ENCODE data around the gene IGSF22.

IGSF22 gene

DNA sequence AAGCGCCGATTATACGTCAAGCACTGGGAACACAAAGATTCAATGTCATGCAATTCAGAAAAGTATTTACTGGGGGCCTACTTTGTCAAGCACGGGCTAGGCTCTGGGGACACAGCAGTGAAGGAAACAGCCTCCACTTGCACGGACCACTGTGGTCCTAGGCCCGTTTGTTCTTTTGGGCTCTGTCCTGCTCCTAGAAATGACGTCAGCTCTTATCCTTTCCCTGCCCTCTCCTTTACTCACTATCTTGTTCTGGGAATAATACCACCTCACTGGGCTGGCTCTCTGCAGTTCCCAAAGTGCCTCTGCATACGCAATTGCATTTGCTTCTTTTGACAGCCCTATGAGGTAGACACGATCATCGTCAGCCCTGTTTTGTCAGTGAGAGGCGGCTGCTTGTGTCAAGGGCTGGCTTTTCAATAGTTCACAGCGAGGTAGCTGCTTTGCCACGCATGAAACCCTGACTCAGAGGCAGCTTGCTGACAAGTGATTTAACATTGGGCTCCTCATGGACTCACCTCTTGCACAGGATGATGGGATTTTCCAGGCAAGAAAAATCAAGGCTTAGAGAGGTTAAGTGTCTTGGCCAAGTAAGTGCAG, 22.9 kb upstream of the IGSF22 start:
- H3K36me3 ChIP-seq (ENCODE audit: control insufficient read depth in 5 of 5, insufficient read depth in 5 of 5, low read length in 5 of 5), result no peaks in the 10 kb centered on the region
- no peak overlapping the region for H3K27ac ChIP-seq (ENCODE audit: low read depth, low read length)
- no peak overlapping the region for H3K9ac ChIP-seq (ENCODE audit: low read length in 5 of 5)
- peaks cover 0 to 8% (median 5%) of the 10 kb centered on the region in 5 donors for H3K4me1 ChIP-seq (ENCODE audit: control insufficient read depth in 5 of 5, insufficient read depth in 5 of 5, low read length in 5 of 5)
- no peaks in the 10 kb centered on the region for H3K27me3 ChIP-seq (ENCODE audit: control insufficient read depth in 5 of 5, insufficient read depth in 4 of 5, low read length in 5 of 5)
- no peaks in the 10 kb centered on the region for H3K9me3 ChIP-seq (ENCODE audit: control insufficient read depth in 5 of 5, low read length in 5 of 5)
- no peak overlapping the region for H3K4me3 ChIP-seq (ENCODE audit: low read depth in 1 of 5, low read length in 5 of 5)

DNA sequence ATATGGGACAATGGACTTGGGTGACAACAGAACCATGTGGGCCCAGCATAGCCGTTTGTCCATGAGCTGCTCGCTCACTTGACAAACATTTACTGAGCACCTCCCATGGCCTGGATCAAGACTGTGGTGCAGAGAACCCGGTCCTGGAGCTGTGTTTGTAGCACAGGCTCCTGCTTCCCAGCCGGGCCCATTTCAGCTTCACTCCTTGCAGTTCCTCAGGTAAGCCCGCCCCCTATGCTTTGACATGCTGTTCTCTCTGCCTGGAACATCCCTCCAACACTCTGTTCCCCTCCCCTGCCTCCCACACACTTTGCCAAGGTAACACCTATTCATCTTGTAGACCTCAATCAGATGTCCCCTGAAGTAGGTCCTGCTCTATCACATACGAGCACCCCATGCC, 19.3 kb upstream of the IGSF22 start:
- H3K36me3 ChIP-seq (ENCODE audit: control insufficient read depth in 5 of 5, insufficient read depth in 5 of 5, low read length in 5 of 5), result no peaks in the 10 kb centered on the region
- no peaks in the 10 kb centered on the region for H3K9me3 ChIP-seq (ENCODE audit: control insufficient read depth in 5 of 5, low read length in 5 of 5)
- H3K9ac ChIP-seq (ENCODE audit: low read length in 5 of 5), result no peak overlapping the region
- H3K27ac ChIP-seq (ENCODE audit: low read depth, low read length), result no peak overlapping the region
- no peak overlapping the region for H3K4me3 ChIP-seq (ENCODE audit: low read depth in 1 of 5, low read length in 5 of 5)
- H3K27me3 ChIP-seq (ENCODE audit: control insufficient read depth in 5 of 5, insufficient read depth in 4 of 5, low read length in 5 of 5), result no peaks in the 10 kb centered on the region
- H3K4me1 ChIP-seq (ENCODE audit: control insufficient read depth in 5 of 5, insufficient read depth in 5 of 5, low read length in 5 of 5), result peaks cover 0 to 8% (median 5%) of the 10 kb centered on the region in 5 donors

DNA sequence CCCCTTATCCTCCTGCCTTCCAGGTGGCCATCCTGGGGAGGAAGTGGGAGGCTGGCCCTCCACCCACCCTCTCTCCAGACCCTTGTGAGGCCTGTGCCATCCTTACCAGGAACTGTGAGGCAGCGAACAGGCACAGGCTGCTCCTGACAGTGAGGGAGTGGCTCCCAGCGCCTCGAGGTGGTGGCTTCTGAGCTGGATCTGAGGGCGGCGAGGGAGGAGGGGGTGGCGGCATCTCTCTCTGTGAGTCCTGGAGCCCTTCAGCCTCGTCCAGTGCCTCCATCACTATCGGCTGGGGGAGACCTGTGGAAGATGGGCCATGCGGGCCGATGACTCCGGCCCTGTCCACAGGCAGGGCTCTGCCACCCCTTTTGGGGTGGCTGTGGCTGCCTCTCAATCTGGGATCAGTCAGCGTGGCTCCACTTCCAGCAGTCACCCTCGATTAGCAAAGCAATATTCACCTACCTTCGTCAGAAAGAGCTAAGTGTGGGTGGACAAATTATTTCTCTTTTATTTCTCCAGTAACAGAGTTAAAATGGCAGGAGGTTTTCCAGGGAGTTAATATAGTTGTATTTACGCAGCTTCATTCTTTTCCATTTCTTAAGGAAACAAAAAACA, 18.0 kb upstream of the IGSF22 start:
- H3K9ac ChIP-seq (ENCODE audit: low read length in 5 of 5), result no peak overlapping the region
- H3K36me3 ChIP-seq (ENCODE audit: control insufficient read depth in 5 of 5, insufficient read depth in 5 of 5, low read length in 5 of 5), result no peaks in the 10 kb centered on the region
- H3K4me3 ChIP-seq (ENCODE audit: low read depth in 1 of 5, low read length in 5 of 5), result no peak overlapping the region
- H3K27me3 ChIP-seq (ENCODE audit: control insufficient read depth in 5 of 5, insufficient read depth in 4 of 5, low read length in 5 of 5), result no peaks in the 10 kb centered on the region
- no peaks in the 10 kb centered on the region for H3K9me3 ChIP-seq (ENCODE audit: control insufficient read depth in 5 of 5, low read length in 5 of 5)
- no peak overlapping the region for H3K27ac ChIP-seq (ENCODE audit: low read depth, low read length)
- no peaks in the 10 kb centered on the region for H3K4me1 ChIP-seq (ENCODE audit: control insufficient read depth in 5 of 5, insufficient read depth in 5 of 5, low read length in 5 of 5)

DNA sequence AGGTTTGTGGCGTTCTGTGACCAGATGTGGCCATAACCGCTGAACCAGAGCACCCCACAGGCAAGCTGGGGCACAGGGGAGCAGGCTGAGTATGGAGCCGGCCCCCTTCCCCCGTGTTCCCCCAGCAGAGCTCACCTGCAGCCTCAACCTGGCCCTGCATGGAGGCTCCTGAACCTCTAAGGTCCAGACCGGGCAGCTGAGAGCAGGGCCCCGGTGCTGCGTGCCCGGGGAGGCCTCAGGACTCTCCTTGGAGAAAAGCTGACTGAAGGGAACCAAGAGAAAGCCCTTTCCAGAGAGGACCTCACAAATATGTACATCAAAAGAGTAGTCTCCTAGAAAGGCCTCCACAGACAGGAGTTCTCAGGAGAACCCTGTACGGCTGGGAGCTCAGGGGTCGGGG, 17.4 kb upstream of the IGSF22 start:
- Histone ChIP-seq H3K4me1 (ENCODE audit: control insufficient read depth in 5 of 5, insufficient read depth in 5 of 5, low read length in 5 of 5) (no peaks in the 10 kb centered on the region), H3K4me3 (ENCODE audit: low read depth in 1 of 5, low read length in 5 of 5) (no peak overlapping the region), H3K9me3 (ENCODE audit: control insufficient read depth in 5 of 5, low read length in 5 of 5) (no peaks in the 10 kb centered on the region), H3K27me3 (ENCODE audit: control insufficient read depth in 5 of 5, insufficient read depth in 4 of 5, low read length in 5 of 5) (no peaks in the 10 kb centered on the region), H3K9ac (ENCODE audit: low read length in 5 of 5) (no peak overlapping the region), H3K27ac (ENCODE audit: low read depth, low read length) (no peak overlapping the region), H3K36me3 (ENCODE audit: control insufficient read depth in 5 of 5, insufficient read depth in 5 of 5, low read length in 5 of 5) (no peaks in the 10 kb centered on the region)

DNA sequence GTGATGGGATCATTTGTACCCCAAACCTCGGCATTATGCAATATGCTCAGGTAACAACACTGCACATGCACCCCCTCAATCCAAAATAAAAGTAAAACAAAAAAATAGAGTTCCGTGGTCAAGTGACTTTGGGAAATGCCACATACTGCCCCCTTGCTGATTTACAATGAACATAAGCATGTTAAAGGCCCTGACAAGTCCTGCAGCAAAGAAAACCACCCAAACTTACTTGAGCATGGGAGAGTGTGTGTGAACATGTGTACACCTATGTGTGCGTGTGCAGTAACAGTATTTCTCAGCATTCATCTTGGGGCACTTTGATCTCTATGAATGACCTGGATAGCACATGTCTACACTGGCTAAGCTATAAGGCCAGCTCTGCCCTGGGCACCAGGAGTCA, 15.8 kb upstream of the IGSF22 start:
- no peak overlapping the region for H3K9ac ChIP-seq (ENCODE audit: low read length in 5 of 5)
- no peaks in the 10 kb centered on the region for H3K9me3 ChIP-seq (ENCODE audit: control insufficient read depth in 5 of 5, low read length in 5 of 5)
- no peaks in the 10 kb centered on the region for H3K4me1 ChIP-seq (ENCODE audit: control insufficient read depth in 5 of 5, insufficient read depth in 5 of 5, low read length in 5 of 5)
- no peaks in the 10 kb centered on the region for H3K36me3 ChIP-seq (ENCODE audit: control insufficient read depth in 5 of 5, insufficient read depth in 5 of 5, low read length in 5 of 5)
- no peak overlapping the region for H3K4me3 ChIP-seq (ENCODE audit: low read depth in 1 of 5, low read length in 5 of 5)
- peaks cover 0 to under 1% (median 0%) of the 10 kb centered on the region in 5 donors for H3K27me3 ChIP-seq (ENCODE audit: control insufficient read depth in 5 of 5, insufficient read depth in 4 of 5, low read length in 5 of 5)
- H3K27ac ChIP-seq (ENCODE audit: low read depth, low read length), result no peak overlapping the region

DNA sequence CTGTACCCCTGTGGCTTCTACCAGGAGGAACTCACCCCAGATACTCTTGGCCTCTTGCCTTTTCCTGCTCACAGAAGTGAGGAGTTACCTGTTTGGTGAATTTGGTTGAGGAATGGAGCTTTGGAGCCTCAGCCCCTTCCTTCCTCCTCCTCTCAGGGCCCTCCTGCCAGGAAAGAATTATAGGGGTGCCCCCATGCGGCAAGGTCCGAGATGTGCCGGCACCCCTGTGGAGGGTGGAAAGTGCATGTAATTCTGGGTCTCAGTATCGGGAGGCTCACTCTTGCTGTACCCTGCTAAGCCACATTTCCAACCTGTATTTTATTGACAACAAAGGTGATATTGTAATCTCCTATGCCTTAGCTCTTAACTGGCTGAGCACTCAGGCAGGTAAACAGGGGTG, 13.7 kb upstream of the IGSF22 start:
- no peaks in the 10 kb centered on the region for H3K36me3 ChIP-seq (ENCODE audit: control insufficient read depth in 5 of 5, insufficient read depth in 5 of 5, low read length in 5 of 5)
- peaks cover 0 to 3% (median 0%) of the 10 kb centered on the region in 5 donors for H3K27me3 ChIP-seq (ENCODE audit: control insufficient read depth in 5 of 5, insufficient read depth in 4 of 5, low read length in 5 of 5)
- H3K9me3 ChIP-seq (ENCODE audit: control insufficient read depth in 5 of 5, low read length in 5 of 5), result no peaks in the 10 kb centered on the region
- H3K4me1 ChIP-seq (ENCODE audit: control insufficient read depth in 5 of 5, insufficient read depth in 5 of 5, low read length in 5 of 5), result no peaks in the 10 kb centered on the region
- no peak overlapping the region for H3K9ac ChIP-seq (ENCODE audit: low read length in 5 of 5)
- H3K4me3 ChIP-seq (ENCODE audit: low read depth in 1 of 5, low read length in 5 of 5), result no peak overlapping the region
- no peak overlapping the region for H3K27ac ChIP-seq (ENCODE audit: low read depth, low read length)

DNA sequence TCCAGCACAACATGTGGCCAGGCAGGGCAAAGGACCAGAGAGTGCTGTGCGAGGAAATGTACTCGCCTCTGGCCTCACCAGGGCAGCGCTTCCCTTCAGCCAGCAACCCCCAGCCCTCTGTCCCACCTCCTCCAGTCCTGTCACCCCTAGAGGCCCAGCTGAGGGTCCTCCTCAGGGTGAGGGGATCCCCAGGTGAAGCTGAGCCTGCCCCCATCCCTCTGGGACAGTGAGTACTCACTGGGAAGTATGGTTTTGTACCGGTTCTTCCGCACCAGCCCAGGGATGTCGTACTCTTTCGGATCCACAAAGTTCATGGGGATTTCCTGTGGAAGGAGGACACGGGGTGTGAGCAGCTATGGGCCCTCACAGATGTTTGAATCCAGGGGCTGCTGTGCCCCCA, 11.7 kb upstream of the IGSF22 start:
- H3K27ac ChIP-seq (ENCODE audit: low read depth, low read length), result no peak overlapping the region
- no peaks in the 10 kb centered on the region for H3K36me3 ChIP-seq (ENCODE audit: control insufficient read depth in 5 of 5, insufficient read depth in 5 of 5, low read length in 5 of 5)
- H3K9ac ChIP-seq (ENCODE audit: low read length in 5 of 5), result no peak overlapping the region
- H3K4me1 ChIP-seq (ENCODE audit: control insufficient read depth in 5 of 5, insufficient read depth in 5 of 5, low read length in 5 of 5), result no peaks in the 10 kb centered on the region
- no peaks in the 10 kb centered on the region for H3K9me3 ChIP-seq (ENCODE audit: control insufficient read depth in 5 of 5, low read length in 5 of 5)
- peaks cover 0 to 3% (median 0%) of the 10 kb centered on the region in 5 donors for H3K27me3 ChIP-seq (ENCODE audit: control insufficient read depth in 5 of 5, insufficient read depth in 4 of 5, low read length in 5 of 5)
- H3K4me3 ChIP-seq (ENCODE audit: low read depth in 1 of 5, low read length in 5 of 5), result no peak overlapping the region

DNA sequence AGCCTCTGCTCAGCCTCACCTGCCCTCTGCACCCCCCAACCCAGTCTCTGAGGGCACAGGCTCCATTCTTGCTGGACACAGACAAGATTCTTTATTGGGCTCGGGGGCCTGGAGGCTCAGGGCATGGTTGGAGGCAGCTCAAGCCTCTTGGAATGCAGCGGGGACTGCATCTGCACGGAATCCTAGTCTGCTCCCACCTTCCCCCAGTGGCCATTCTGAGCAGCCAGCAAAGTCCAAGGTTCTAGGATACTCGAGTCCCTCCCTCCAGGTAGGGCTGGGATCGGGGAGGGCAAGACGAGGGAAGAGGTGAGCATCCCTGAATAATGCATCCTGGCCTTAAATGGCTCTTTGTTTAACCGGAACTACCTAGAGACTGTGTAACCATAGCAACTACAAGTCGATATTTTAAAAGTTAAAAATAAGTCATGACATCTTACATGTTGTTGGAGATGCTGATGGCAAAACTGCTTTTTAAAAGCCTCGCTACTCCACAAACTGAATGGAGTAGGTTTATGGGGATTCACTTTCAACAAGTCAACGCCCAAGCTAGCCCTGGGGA, 10.7 kb upstream of the IGSF22 start:
- Histone ChIP-seq H3K9ac (ENCODE audit: low read length in 5 of 5) (no peak overlapping the region), H3K36me3 (ENCODE audit: control insufficient read depth in 5 of 5, insufficient read depth in 5 of 5, low read length in 5 of 5) (no peaks in the 10 kb centered on the region), H3K27me3 (ENCODE audit: control insufficient read depth in 5 of 5, insufficient read depth in 4 of 5, low read length in 5 of 5) (peaks cover 0 to 3% (median 0%) of the 10 kb centered on the region in 5 donors), H3K4me3 (ENCODE audit: low read depth in 1 of 5, low read length in 5 of 5) (no peak overlapping the region), H3K4me1 (ENCODE audit: control insufficient read depth in 5 of 5, insufficient read depth in 5 of 5, low read length in 5 of 5) (no peaks in the 10 kb centered on the region), H3K27ac (ENCODE audit: low read depth, low read length) (no peak overlapping the region), H3K9me3 (ENCODE audit: control insufficient read depth in 5 of 5, low read length in 5 of 5) (no peaks in the 10 kb centered on the region)

DNA sequence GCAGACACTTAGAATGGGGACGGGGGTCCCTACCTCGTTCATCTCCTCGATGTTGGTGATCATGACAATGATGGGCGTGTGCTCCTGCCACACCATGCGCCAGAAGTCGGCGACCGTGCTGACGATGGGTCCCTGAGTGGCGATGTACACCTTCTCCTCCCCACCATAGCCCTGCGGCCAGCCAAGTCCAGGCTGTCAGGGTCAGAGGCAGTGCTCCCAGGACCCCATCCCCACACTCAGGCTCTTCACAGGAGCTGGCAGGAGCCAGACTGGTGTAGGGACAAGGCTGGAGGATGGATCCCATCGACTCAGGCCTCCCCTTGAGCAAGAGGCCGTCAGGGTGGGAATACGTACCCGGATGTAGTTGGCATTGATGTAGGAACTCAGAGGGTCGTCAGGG, 7.2 kb upstream of the IGSF22 start:
- Histone ChIP-seq H3K4me3 (ENCODE audit: low read depth in 1 of 5, low read length in 5 of 5) (no peak overlapping the region), H3K4me1 (ENCODE audit: control insufficient read depth in 5 of 5, insufficient read depth in 5 of 5, low read length in 5 of 5) (no peaks in the 10 kb centered on the region), H3K9me3 (ENCODE audit: control insufficient read depth in 5 of 5, low read length in 5 of 5) (no peaks in the 10 kb centered on the region), H3K27ac (ENCODE audit: low read depth, low read length) (no peak overlapping the region), H3K9ac (ENCODE audit: low read length in 5 of 5) (no peak overlapping the region), H3K27me3 (ENCODE audit: control insufficient read depth in 5 of 5, insufficient read depth in 4 of 5, low read length in 5 of 5) (peaks cover 0 to 3% (median 0%) of the 10 kb centered on the region in 5 donors), H3K36me3 (ENCODE audit: control insufficient read depth in 5 of 5, insufficient read depth in 5 of 5, low read length in 5 of 5) (no peaks in the 10 kb centered on the region)

DNA sequence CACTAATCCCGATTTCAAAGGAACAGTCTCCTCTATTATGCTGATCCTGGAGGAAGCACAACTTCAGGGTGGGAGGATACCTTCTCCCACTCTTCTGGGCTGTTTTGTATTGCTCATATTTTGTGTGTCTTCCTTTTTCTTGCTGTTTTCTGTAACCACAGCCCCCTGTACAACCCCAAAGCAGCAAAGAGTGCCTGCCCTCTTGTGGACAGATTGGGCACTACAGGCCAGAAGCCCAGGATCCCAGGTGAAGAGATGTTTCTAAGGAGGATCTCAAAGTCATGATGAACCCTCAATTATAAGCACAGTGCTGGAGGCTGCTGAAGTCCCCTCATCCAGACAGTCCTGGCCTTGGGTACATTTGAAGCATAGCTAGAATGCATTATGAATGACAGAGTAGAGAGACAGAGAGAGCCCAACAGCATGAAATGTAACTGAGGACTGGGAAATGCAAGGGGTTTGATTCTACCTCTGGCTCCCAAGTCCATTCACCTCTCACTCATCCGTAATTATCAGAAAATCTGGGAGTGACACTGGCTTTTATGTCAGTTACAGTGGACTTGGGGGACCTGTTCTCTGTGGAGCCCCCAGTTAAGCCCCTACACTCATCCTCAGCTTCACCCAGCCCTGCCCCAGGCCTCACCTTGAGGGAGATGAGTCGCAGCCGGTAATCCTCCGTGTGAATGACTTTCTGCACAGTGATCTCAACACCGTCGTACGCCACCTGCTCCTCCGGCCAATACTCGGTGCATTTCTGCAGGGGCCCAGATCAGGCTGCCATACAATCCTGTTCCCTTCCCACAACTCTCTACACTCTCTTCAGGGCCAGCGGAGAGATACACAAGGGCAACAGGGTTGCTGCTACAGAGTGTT, 6.2 kb upstream of the IGSF22 start:
- no peak overlapping the region for H3K4me3 ChIP-seq (ENCODE audit: low read depth in 1 of 5, low read length in 5 of 5)
- no peak overlapping the region for H3K27ac ChIP-seq (ENCODE audit: low read depth, low read length)
- no peaks in the 10 kb centered on the region for H3K36me3 ChIP-seq (ENCODE audit: control insufficient read depth in 5 of 5, insufficient read depth in 5 of 5, low read length in 5 of 5)
- H3K9ac ChIP-seq (ENCODE audit: low read length in 5 of 5), result no peak overlapping the region
- peaks cover 0 to 6% (median 5%) of the 10 kb centered on the region in 5 donors for H3K4me1 ChIP-seq (ENCODE audit: control insufficient read depth in 5 of 5, insufficient read depth in 5 of 5, low read length in 5 of 5)
- H3K27me3 ChIP-seq (ENCODE audit: control insufficient read depth in 5 of 5, insufficient read depth in 4 of 5, low read length in 5 of 5), result peaks cover 0 to 3% (median 0%) of the 10 kb centered on the region in 5 donors
- no peaks in the 10 kb centered on the region for H3K9me3 ChIP-seq (ENCODE audit: control insufficient read depth in 5 of 5, low read length in 5 of 5)
